Caco-2 (cell line): ENCODE results near the gene RHBDD1. TPM values are rescaled to one million over a fixed set of nuclear protein-coding genes. Genes with fewer than 3 reads are reported as not detected.

Source experiments
- BruUV-seq: library from RNA; stranded (reverse); fragments of 400-500 nt; replicated peaks from 2 replicates; lab custom pipeline; 2021; lab: Mats Ljungman, UMichigan
- CTCF ChIA-PET: fragments of 300-600 bp; sonication (Branson Sonifier 250); formaldehyde crosslinking; loops from one replicate; lab custom pipeline; 2022; ENCODE audit warnings: antibody characterized with exemption; lab: Charles Lee
- POLR2A ChIA-PET: fragments of 300-600 bp; sonication (Branson Sonifier 250); formaldehyde crosslinking; loops from one replicate; lab custom pipeline; 2022; ENCODE audit warnings: antibody characterized with exemption; lab: Charles Lee
- DNase-seq, 2 experiments: peaks; one replicate each; pipeline versions ENCODE4 v3.0.0 to v3.0.0-alpha.2; 2020 to 2022
- H3K27me3 ChIP-seq: replicated peaks from 2 replicates; pipeline ENCODE4 v1.6.0; 2011; ENCODE audit warnings: low read length; ENCODE audit not compliant: control insufficient read depth, insufficient read depth
- H3K36me3 ChIP-seq: 2 replicates; pipeline ENCODE4 v1.5.1; 2011; ENCODE audit warnings: low read length; ENCODE audit not compliant: control insufficient read depth, insufficient read depth
- H3K4me1 ChIP-seq: fragments of 250-450 bp; sonication (Bioruptor Pico); 2 replicates; pipeline ENCODE4 v1.5.1; 2020; ENCODE audit warnings: mild to moderate bottlenecking
- H3K4me3 ChIP-seq: 2 replicates; pipeline ENCODE4 v1.5.1; 2011; ENCODE audit warnings: low read depth, mild to moderate bottlenecking, control low read depth, low read length
- H3K9me3 ChIP-seq: fragments of 250-450 bp; sonication (Bioruptor Pico); 2 replicates; pipeline ENCODE4 v1.5.1; 2020; ENCODE audit warnings: mild to moderate bottlenecking, moderate library complexity
- H3K27ac Mint-ChIP-seq: one replicate; pipeline ENCODE4 v1.8.0; 2022; ENCODE audit warnings: mixed read lengths; ENCODE audit not compliant: unreplicated experiment
- H3K27me3 Mint-ChIP-seq: one replicate; pipeline ENCODE4 v1.8.0; 2022; ENCODE audit warnings: mixed read lengths; ENCODE audit not compliant: insufficient read depth, unreplicated experiment
- H3K36me3 Mint-ChIP-seq: one replicate; pipeline ENCODE4 v1.8.0; 2022; ENCODE audit warnings: mild to moderate bottlenecking, mixed read lengths; ENCODE audit not compliant: insufficient read depth, unreplicated experiment
- H3K4me1 Mint-ChIP-seq: one replicate; pipeline ENCODE4 v1.8.0; 2022; ENCODE audit warnings: low read depth, mixed read lengths; ENCODE audit not compliant: unreplicated experiment
- H3K4me3 Mint-ChIP-seq: one replicate; pipeline ENCODE4 v1.8.0; 2022; ENCODE audit warnings: mild to moderate bottlenecking, moderate library complexity, mixed read lengths; ENCODE audit not compliant: unreplicated experiment
- H3K9me3 Mint-ChIP-seq: one replicate; pipeline ENCODE4 v1.8.0; 2022; ENCODE audit warnings: mixed read lengths; ENCODE audit not compliant: unreplicated experiment
- intact Hi-C: fragments of 100-400 bp; cut with micrococcal nuclease; formaldehyde crosslinking; loops from one replicate; pipeline ENCODE4 v1.10.0; 2022; ENCODE audit not compliant: unreplicated experiment
- total RNA-seq: library from RNA; stranded (reverse); gene quantifications from 2 replicates; pipeline ENCODE4 v1.2.3, GENCODE V29; 2022
- TF ChIP-seq, protein P1 (sequence below), 2 experiments: fragments of 200-600 bp in 1 of 2; IDR thresholded peaks; 1 replicate in 1 of 2; 2 replicates in 1 of 2; pipeline versions ENCODE4 v1.5.1 to v1.8.0; 2011 to 2022; ENCODE audit warnings: antibody characterized with exemption in 1 of 2, control low read depth in 1 of 2, inconsistent platforms in 1 of 2, low read depth in 1 of 2, low read length in 1 of 2, mild to moderate bottlenecking in 1 of 2, moderate library complexity in 1 of 2; ENCODE audit not compliant: insufficient read depth in 1 of 2, severe bottlenecking in 1 of 2, unreplicated experiment in 1 of 2

The RHBDD1 gene
- total RNA-seq, 1 experiment from 2014 or later, result 14.3 TPM

DNA sequence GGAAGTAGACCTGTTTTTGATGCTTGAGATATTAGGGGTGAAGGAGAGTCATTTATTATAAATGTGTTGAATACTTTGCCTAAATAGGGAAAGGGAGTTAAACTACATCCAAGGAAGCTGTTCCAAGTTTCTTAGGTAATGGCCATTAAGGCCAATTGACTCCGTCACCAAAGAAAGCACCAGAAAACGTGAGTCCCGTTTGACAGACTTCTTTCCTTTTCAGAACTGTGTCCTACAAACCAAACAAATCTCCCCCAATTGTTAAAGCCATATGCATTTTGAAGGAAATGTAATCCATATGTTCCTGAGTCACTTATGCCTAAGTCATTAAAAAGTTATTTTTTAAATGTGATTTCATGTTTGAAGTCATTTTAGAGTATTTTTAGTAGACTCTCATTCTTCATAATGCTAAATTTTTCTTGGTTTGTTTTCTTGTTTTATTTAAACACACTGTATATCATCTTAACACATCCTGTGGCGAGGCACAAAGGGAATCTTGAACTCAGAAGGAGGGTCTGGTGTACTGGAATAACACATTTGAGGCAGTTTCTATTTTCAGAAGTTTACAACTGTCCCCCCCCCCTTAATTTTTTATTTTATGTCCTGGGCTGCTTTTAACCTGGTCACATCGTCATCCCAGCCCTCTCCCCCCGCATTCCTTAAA, 133.7 kb downstream of the RHBDD1 start:
- Mint-ChIP-seq H3K9me3 (no peaks in the 10 kb centered on the region), H3K4me3 (no peak overlapping the region), H3K27ac (no peak overlapping the region), H3K4me1 (no peaks in the 10 kb centered on the region), H3K27me3 (no peaks in the 10 kb centered on the region), H3K36me3 (no peaks in the 10 kb centered on the region)
- TF ChIP-seq, protein P1, sequence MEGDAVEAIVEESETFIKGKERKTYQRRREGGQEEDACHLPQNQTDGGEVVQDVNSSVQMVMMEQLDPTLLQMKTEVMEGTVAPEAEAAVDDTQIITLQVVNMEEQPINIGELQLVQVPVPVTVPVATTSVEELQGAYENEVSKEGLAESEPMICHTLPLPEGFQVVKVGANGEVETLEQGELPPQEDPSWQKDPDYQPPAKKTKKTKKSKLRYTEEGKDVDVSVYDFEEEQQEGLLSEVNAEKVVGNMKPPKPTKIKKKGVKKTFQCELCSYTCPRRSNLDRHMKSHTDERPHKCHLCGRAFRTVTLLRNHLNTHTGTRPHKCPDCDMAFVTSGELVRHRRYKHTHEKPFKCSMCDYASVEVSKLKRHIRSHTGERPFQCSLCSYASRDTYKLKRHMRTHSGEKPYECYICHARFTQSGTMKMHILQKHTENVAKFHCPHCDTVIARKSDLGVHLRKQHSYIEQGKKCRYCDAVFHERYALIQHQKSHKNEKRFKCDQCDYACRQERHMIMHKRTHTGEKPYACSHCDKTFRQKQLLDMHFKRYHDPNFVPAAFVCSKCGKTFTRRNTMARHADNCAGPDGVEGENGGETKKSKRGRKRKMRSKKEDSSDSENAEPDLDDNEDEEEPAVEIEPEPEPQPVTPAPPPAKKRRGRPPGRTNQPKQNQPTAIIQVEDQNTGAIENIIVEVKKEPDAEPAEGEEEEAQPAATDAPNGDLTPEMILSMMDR (IDR thresholded peaks at IDR 0.05; ENCODE audit: insufficient read depth in 1 of 2, low read depth in 1 of 2, low read length in 1 of 2, severe bottlenecking in 1 of 2, unreplicated experiment in 1 of 2), result no peak
- Histone ChIP-seq H3K36me3 (no peaks in the 10 kb centered on the region), H3K4me1 (no peaks in the 10 kb centered on the region), H3K9me3 (no peaks in the 10 kb centered on the region), H3K4me3 (no peak overlapping the region), H3K27me3 (no peaks in the 10 kb centered on the region)
- DNase-seq, result no peak
- POLR2A ChIA-PET, result no interaction called here
- intact Hi-C loops, result no loop called here
- CTCF ChIA-PET, result no interaction called here
- BruUV-seq, result no TSS peak

- no peaks in the 10 kb centered on the region for H3K36me3 Mint-ChIP-seq
- intact Hi-C loops, result no loop called here
- H3K27me3 Mint-ChIP-seq, result no peaks in the 10 kb centered on the region
- H3K4me3 Mint-ChIP-seq, result no peak overlapping the region
- Histone ChIP-seq H3K4me3 (no peak overlapping the region), H3K27me3 (no peaks in the 10 kb centered on the region), H3K9me3 (no peaks in the 10 kb centered on the region), H3K36me3 (no peaks in the 10 kb centered on the region), H3K4me1 (no peaks in the 10 kb centered on the region)
- no peaks in the 10 kb centered on the region for H3K4me1 Mint-ChIP-seq
- POLR2A ChIA-PET, result no interaction called here
- CTCF ChIA-PET, result no interaction called here
- no peak for DNase-seq
- H3K27ac Mint-ChIP-seq, result no peak overlapping the region
- no peaks in the 10 kb centered on the region for H3K9me3 Mint-ChIP-seq
- TF ChIP-seq, protein P1 (IDR thresholded peaks at IDR 0.05; ENCODE audit: insufficient read depth in 1 of 2, low read depth in 1 of 2, low read length in 1 of 2, severe bottlenecking in 1 of 2, unreplicated experiment in 1 of 2), result no peak
- BruUV-seq, result no TSS peak
These were observed 134.5 kb downstream of the RHBDD1 start for GRCh38 chr2:226970362-226970761.

- POLR2A ChIA-PET, result no interaction called here
- no peak for DNase-seq
- Mint-ChIP-seq H3K4me3 (no peak overlapping the region), H3K36me3 (no peaks in the 10 kb centered on the region), H3K27me3 (no peaks in the 10 kb centered on the region), H3K27ac (no peak overlapping the region), H3K9me3 (no peaks in the 10 kb centered on the region), H3K4me1 (no peaks in the 10 kb centered on the region)
- H3K9me3 ChIP-seq, result no peaks in the 10 kb centered on the region
- TF ChIP-seq, protein P1 (IDR thresholded peaks at IDR 0.05; ENCODE audit: insufficient read depth in 1 of 2, low read depth in 1 of 2, low read length in 1 of 2, severe bottlenecking in 1 of 2, unreplicated experiment in 1 of 2), result no peak
- no peaks in the 10 kb centered on the region for H3K27me3 ChIP-seq
- no TSS peak for BruUV-seq
- no peaks in the 10 kb centered on the region for H3K4me1 ChIP-seq
- CTCF ChIA-PET, result no interaction called here
- no peak overlapping the region for H3K4me3 ChIP-seq
- intact Hi-C loops, result no loop called here
- H3K36me3 ChIP-seq, result no peaks in the 10 kb centered on the region
These were observed 135.2 kb downstream of the RHBDD1 start for GRCh38 chr2:226971084-226971483.
